ENCODE measurements around the gene HOXB3. TPM values are rescaled to one million over a fixed set of nuclear protein-coding genes. Genes with fewer than 3 reads are reported as not detected.

Gene HOXB3
- polyA plus RNA-seq, 1 of the 3 experiments (the other 2 are of a cell fraction), result 0.46 TPM

- POLR2A ChIA-PET, result no interaction called here
- H3K9me3 ChIP-seq, result no peaks in the 10 kb centered on the region
- no peaks in the 10 kb centered on the region for H3K36me3 ChIP-seq (replicated peaks in 1 of 2; ENCODE audit: control insufficient read depth in 1 of 2, insufficient read depth in 2 of 2, low read length in 1 of 2)
- H3K4me1 ChIP-seq (ENCODE audit: control insufficient read depth in 1 of 2, insufficient read depth in 2 of 2, low read depth in 1 of 2, low read length in 1 of 2), result no peaks in the 10 kb centered on the region
- no peak overlapping the region for H2AFZ ChIP-seq (ENCODE audit: low read depth)
- no peak overlapping the region for H3K27ac ChIP-seq (ENCODE audit: low read depth in 2 of 2, low read length in 1 of 2)
- no peaks in the 10 kb centered on the region for H3K79me2 ChIP-seq (ENCODE audit: insufficient read depth)
- H3F3A ChIP-seq (replicated peaks; ENCODE audit: insufficient read depth), result peaks cover 4% of the 10 kb centered on the region
- no peak overlapping the region for H3K4me3 ChIP-seq (ENCODE audit: low read depth in 2 of 2, low read length in 1 of 2)
- no peak overlapping the region for H3K9ac ChIP-seq
- CTCF ChIA-PET, result interaction anchor here (0.9 kb wide), 1 partner anchor 12 kb away, joined by 3 read pairs; no protein-coding TSS in a partner anchor
- no peak overlapping the region for H3K4me2 ChIP-seq
- H3K27me3 ChIP-seq (ENCODE audit: insufficient read depth), result peaks cover 95% of the 10 kb centered on the region
- DNase-seq, result no peak
- TF ChIP-seq JUND (IDR thresholded peaks at IDR 0.05) (no peak), SMC3 (IDR thresholded peaks at IDR 0.05; ENCODE audit: low read depth, low read length) (no peak), TCF12 (IDR thresholded peaks at IDR 0.05) (no peak)
- 27% methylated on average over 8 of the region's 8 CpGs for WGBS (ENCODE audit: low lambda C conversion rate)
- H3K9me2 ChIP-seq, result no peaks in the 10 kb centered on the region
- no peaks in the 10 kb centered on the region for H4K20me1 ChIP-seq (ENCODE audit: insufficient read depth)
Measured at GRCh38 chr17:48532261-48532660, 57.8 kb downstream of the HOXB3 start.

GRCh38 chr17:48530887-48531272 is 59.2 kb downstream of the HOXB3 start, which contains the start of gene HOXB1:
HOXB1 (minus strand) TSS chr17:48531011; CDS start chr17:48530904, 107 bp downstream.
- ChIA-PET POLR2A (no interaction called here), CTCF (interaction anchor here (0.6 to 1.1 kb wide), 3 partner anchors 9 to 63 kb away, joined by 3 read pairs; partner anchors contain the start of gene HOXB5)
- H3K27ac ChIP-seq (ENCODE audit: low read depth in 2 of 2, low read length in 1 of 2), result no peak within 1 kb of the TSS
- no peak for TF ChIP-seq GATA2 (CRISPR knock-in tag; IDR thresholded peaks at IDR 0.05)
- no peak for TF ChIP-seq GABPA (IDR thresholded peaks at IDR 0.05; ENCODE audit: low read depth)
- TF ChIP-seq RAD21 (IDR thresholded peaks at IDR 0.05; ENCODE audit: low read length), result no peak
- TF ChIP-seq NFIC (IDR thresholded peaks at IDR 0.05; ENCODE audit: borderline replicate concordance), result no peak
- no peak for TF ChIP-seq ZBTB33 (IDR thresholded peaks at IDR 0.05; ENCODE audit: borderline replicate concordance, low read depth)
- TF ChIP-seq NRF1 (IDR thresholded peaks at IDR 0.05; ENCODE audit: low read depth, low read length), result no peak
- no peak for TF ChIP-seq CHD2 (IDR thresholded peaks at IDR 0.05; ENCODE audit: low read length, partially characterized antibody)
- no peak for TF ChIP-seq POLR2AphosphoS5 (IDR thresholded peaks at IDR 0.05; ENCODE audit: low read depth, low read length)
- no peak for TF ChIP-seq EZH2phosphoT487 (IDR thresholded peaks at IDR 0.05; ENCODE audit: borderline replicate concordance, low read depth)
- no peaks in the 10 kb centered on the region for H3K9me2 ChIP-seq
- H3F3A ChIP-seq (replicated peaks; ENCODE audit: insufficient read depth), result no peaks in the 10 kb centered on the region
- H3K9ac ChIP-seq, result no peak within 1 kb of the TSS
- H3K36me3 ChIP-seq (replicated peaks in 1 of 2; ENCODE audit: control insufficient read depth in 1 of 2, insufficient read depth in 2 of 2, low read length in 1 of 2), result no peaks in the 10 kb centered on the region
- H3K79me2 ChIP-seq (ENCODE audit: insufficient read depth), result no peaks in the 10 kb centered on the region
- H3K4me1 ChIP-seq (ENCODE audit: control insufficient read depth in 1 of 2, insufficient read depth in 2 of 2, low read depth in 1 of 2, low read length in 1 of 2), result no peaks in the 10 kb centered on the region
- no peak within 1 kb of the TSS for H2AFZ ChIP-seq (ENCODE audit: low read depth)
- no peak for DNase-seq
- no peak within 1 kb of the TSS for H3K4me3 ChIP-seq (ENCODE audit: low read depth in 2 of 2, low read length in 1 of 2)
- peaks cover 97% of the 10 kb centered on the region for H3K27me3 ChIP-seq (ENCODE audit: insufficient read depth)
- H3K4me2 ChIP-seq, result no peak within 1 kb of the TSS
- WGBS (ENCODE audit: low lambda C conversion rate), result 27% methylated on average over 15 of the region's 15 CpGs
- H3K9me3 ChIP-seq, result no peaks in the 10 kb centered on the region
- H4K20me1 ChIP-seq (ENCODE audit: insufficient read depth), result no peaks in the 10 kb centered on the region
